ENCODE measurements around the gene LUZP4.
A peak's percentile ranks its signal among the peaks of the same experiment; 100 is the strongest.
"Not testable (repeated sequence)": the region's sequence is repeated elsewhere in the genome, so short reads cannot be mapped to it uniquely, and the experiment has no call there.

Gene LUZP4

GRCh38 chrX:115337491-115338144, 48.1 kb downstream of the LUZP4 start:
- DNase-seq (ENCODE audit: low read depth) = peak; percentile 38

DNA sequence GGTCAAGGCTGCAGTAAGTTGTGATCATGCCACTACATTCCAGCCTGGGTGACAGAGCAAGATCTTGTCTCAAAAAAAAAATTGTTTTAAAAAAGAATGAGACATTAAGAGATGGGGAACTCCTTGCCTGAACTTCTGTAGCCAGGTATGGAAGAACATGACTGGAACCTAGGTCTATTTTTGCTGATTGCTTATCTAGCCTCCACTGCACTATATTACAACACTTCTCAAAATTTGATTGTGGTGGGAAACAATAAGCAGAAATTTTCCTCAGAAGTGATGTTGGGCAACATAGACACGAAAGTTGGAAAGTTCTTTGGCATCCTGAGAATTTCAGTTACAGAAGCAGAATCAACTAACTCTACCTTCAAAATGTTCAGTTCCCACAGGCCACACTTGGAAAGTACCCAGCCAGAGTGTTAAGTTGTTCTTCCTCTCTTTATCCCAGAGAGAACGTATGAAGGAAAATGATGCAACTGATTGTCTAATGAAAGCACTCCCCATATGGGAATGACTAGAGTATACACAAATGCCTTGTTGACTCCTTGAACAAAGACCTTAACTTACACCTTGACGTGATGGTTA, 50.0 kb downstream of the LUZP4 start:
- peak; percentile 96 for DNase-seq (ENCODE audit: low read depth)

- DNase-seq (ENCODE audit: low read depth) = no peak
Measured at GRCh38 chrX:115341421-115341820, 51.9 kb downstream of the LUZP4 start.

DNA sequence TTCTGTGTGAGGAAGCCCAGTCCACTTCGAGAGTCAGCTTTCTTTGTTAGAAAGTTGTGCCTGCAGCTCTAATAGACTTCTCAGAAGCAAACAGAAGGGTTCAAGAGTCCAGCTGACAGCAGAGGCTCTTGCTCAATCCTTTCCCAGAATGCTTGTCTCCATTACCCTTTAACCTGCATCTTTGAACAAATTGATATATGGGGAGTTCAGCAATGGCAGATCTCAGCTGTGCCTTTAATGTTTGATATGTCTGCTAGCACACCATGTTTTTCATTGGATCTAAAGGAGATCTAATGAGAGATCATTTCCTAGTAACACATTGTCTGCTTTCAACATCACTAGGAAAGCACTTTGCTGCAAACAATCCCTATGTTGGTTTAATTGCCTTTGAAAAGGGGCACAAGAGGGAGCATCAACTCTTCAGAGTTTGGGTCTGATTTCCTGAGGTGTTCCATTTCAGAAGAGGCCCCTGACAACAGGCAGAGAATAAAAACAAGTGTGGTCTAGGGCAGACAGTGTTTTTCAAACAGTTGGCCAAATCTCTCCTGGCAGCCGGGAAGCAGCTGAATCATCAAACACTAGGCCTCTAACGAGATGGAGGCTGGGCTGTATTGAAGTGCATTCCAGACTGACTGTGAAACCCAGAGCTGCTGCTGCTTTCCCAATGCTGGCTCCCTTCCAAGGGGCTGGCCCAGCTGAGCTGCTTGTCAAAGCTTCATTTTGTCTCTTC, 55.5 kb downstream of the LUZP4 start:
- DNase-seq (ENCODE audit: low read depth) = peak; percentile 97

GRCh38 chrX:115345615-115346014, 56.1 kb downstream of the LUZP4 start:
- peak; percentile 69 for DNase-seq (ENCODE audit: low read depth)

GRCh38 chrX:115346738-115347137, 57.2 kb downstream of the LUZP4 start:
- DNase-seq (ENCODE audit: low read depth) = not testable (repeated sequence)

DNA sequence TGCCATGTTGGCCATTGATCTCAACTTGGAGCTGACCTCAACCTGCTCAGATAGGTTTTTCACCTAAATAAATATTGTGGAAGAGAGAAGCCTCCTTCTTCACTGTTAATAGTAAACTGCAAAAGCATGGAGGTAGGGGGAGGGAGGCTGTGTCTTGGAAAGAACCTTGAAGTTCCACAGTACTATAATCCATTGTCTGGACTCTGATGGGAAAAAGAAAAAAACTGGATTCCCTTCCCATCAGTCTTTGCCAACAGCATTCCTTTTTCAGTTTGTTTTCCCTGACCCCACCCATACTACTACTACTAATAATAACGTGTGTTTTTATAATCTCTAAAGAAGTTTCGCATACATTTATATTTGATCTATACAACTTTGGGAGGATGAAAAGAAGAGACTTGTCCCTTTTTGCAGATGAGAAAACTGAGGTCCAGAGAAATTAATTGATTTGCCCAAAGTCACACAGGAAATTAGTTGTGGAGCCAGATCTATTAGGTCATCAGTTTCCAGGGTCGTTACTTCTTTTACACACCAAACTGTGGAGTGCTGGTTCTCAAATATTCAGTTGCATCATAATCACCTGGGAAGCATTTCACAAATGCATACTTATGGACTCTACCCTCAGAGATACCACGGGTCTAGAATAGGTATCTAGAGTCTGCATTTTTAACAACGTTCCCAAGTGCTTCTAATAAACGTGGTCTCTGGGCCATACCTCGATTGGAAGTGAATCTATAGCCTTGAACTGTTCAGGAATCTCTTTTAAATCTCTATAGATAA, 59.1 kb downstream of the LUZP4 start:
- no peak for DNase-seq (ENCODE audit: low read depth)

DNA sequence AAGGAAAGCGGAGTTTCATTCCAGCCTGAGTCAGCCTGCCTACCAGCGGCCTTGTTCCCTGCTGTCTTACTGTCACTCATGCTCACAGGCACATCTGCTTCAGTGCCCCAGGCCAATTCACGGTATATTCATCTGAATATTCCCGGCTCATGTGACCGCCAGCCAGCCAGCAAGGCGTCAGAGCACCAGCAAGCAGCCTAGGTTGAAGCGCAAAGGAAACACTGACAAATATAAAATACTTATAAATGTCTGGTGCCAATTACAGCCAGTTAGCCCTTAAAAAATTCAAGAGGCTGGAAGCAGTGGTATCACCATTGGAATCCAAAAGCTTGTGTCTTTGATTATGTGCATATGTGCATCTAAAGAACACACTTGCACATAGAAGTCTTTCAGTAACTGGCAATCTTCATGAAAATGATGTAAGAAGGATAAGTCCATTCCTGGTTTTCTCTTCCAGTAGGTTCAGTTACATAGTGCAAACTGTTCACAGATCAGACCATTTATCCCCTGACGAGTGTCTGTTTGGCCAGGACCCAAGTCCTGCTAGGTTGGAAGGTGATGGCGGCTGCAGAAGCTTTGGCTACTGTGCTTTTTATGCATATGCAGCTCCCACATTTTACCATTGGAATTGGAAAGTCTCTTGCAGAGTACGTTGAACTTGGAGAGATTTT, 61.3 kb downstream of the LUZP4 start:
- no peak for DNase-seq (ENCODE audit: low read depth)

GRCh38 chrX:115356369-115356768, 66.9 kb downstream of the LUZP4 start:
- peak; percentile 57 for DNase-seq (ENCODE audit: low read depth)

Data from amniotic epithelial cell (primary cell).